Stimulated activated CD8-positive, alpha-beta memory T cell treated with anti-CD3 and anti-CD28 coated beads, Interleukin-4, amount 100 ng/mL, for 24 hours (primary cell): ENCODE measurements around the gene ST3GAL2.
"Not testable (repeated sequence)": the region's sequence is repeated elsewhere in the genome, so short reads cannot be mapped to it uniquely, and the experiment has no call there.

ENCODE experiments used
- DNase-seq: peaks from one replicate; pipeline ENCODE4 v3.0.0-alpha.2; 2020; ENCODE audit warnings: low read depth

The ST3GAL2 gene

GRCh38 chr16:70467113-70467512 is 28.2 kb upstream of the ST3GAL2 start:
- DNase-seq, result no peak

GRCh38 chr16:70466805-70467076 is 27.8 kb upstream of the ST3GAL2 start:
- no peak for DNase-seq

- DNase-seq, result no peak
Observed at GRCh38 chr16:70465999-70466804, 27.3 kb upstream of the ST3GAL2 start.

GRCh38 chr16:70463235-70463634 is 24.3 kb upstream of the ST3GAL2 start:
- DNase-seq, result no peak

GRCh38 chr16:70460737-70461261 is 21.9 kb upstream of the ST3GAL2 start:
- no peak for DNase-seq

GRCh38 chr16:70457446-70458166 is 18.7 kb upstream of the ST3GAL2 start:
- DNase-seq, result no peak

GRCh38 chr16:70455910-70456309 is 17.0 kb upstream of the ST3GAL2 start:
- no peak for DNase-seq

GRCh38 chr16:70454222-70455034 is 15.5 kb upstream of the ST3GAL2 start, which contains the start of gene FCSK:
Gene FCSK, plus strand, starts transcription at chr16:70454595. Its CDS starts 8,596 bp downstream, at chr16:70463191.
- DNase-seq, result peak; percentile 49

- DNase-seq, result no peak
Observed at GRCh38 chr16:70453892-70454221, 15.0 kb upstream of the ST3GAL2 start.

- DNase-seq, result no peak
Observed at GRCh38 chr16:70453117-70453891, 14.4 kb upstream of the ST3GAL2 start.

- not testable (repeated sequence) for DNase-seq
Observed at GRCh38 chr16:70451004-70451340, 12.1 kb upstream of the ST3GAL2 start.

- DNase-seq, result not testable (repeated sequence)
Observed at GRCh38 chr16:70450142-70451003, 11.5 kb upstream of the ST3GAL2 start.

- DNase-seq, result no peak
Observed at GRCh38 chr16:70448075-70448474, 9.2 kb upstream of the ST3GAL2 start.

- DNase-seq, result no peak
Observed at GRCh38 chr16:70444249-70445063, 5.6 kb upstream of the ST3GAL2 start.

GRCh38 chr16:70442344-70442743 is 3.4 kb upstream of the ST3GAL2 start:
- DNase-seq, result no peak

- DNase-seq, result no peak
Observed at GRCh38 chr16:70441406-70441990, 2.6 kb upstream of the ST3GAL2 start.

- no peak for DNase-seq
Observed at GRCh38 chr16:70440009-70440692, 1.3 kb upstream of the ST3GAL2 start.

- no peak for DNase-seq
Observed at GRCh38 chr16:70438585-70438968, 323 bp downstream of the ST3GAL2 start.
